ENCODE data around the gene KRTAP6-3.

DNA sequence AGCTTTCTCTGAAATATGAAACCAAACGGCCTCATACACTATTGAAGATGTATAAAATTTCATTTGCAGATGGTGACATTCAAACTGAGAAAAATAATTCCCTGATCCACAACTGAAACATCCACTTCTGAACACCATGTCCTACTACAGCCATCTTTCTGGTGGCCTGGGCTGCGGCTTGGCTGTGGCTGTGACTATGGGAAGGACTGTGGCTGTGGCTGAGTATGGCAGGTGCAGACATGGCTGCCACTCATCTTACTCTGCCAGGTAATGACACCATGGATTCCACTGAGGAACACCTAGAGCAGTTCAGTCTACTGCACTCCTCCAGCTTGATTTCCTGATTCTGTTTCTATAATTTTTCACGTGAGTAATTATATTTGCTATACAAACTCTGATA, 28.3 kb downstream of the KRTAP6-3 start, which contains the start of gene KRTAP20-4:
- TF ChIP-seq, protein P1, sequence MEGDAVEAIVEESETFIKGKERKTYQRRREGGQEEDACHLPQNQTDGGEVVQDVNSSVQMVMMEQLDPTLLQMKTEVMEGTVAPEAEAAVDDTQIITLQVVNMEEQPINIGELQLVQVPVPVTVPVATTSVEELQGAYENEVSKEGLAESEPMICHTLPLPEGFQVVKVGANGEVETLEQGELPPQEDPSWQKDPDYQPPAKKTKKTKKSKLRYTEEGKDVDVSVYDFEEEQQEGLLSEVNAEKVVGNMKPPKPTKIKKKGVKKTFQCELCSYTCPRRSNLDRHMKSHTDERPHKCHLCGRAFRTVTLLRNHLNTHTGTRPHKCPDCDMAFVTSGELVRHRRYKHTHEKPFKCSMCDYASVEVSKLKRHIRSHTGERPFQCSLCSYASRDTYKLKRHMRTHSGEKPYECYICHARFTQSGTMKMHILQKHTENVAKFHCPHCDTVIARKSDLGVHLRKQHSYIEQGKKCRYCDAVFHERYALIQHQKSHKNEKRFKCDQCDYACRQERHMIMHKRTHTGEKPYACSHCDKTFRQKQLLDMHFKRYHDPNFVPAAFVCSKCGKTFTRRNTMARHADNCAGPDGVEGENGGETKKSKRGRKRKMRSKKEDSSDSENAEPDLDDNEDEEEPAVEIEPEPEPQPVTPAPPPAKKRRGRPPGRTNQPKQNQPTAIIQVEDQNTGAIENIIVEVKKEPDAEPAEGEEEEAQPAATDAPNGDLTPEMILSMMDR (IDR thresholded peaks at IDR 0.05; ENCODE audit: extremely low read depth in 1 of 2, insufficient read depth in 1 of 2, low read depth in 1 of 2, low read length in 2 of 2): no peak
- TF ChIP-seq, protein P2, sequence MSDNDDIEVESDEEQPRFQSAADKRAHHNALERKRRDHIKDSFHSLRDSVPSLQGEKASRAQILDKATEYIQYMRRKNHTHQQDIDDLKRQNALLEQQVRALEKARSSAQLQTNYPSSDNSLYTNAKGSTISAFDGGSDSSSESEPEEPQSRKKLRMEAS (IDR thresholded peaks at IDR 0.05; ENCODE audit: insufficient read depth, insufficient read length): no peak

All from endothelial cell of umbilical vein (primary cell).